Measurements from ENCODE around the gene PPP6R3.
A peak's percentile ranks its signal among the peaks of the same experiment; 100 is the strongest.

PPP6R3 gene

GRCh38 chr11:68498321-68498720, 37.8 kb downstream of the PPP6R3 start:
- DNase-seq, result no peak

GRCh38 chr11:68498903-68499883, 38.6 kb downstream of the PPP6R3 start:
- no peak for DNase-seq

DNA sequence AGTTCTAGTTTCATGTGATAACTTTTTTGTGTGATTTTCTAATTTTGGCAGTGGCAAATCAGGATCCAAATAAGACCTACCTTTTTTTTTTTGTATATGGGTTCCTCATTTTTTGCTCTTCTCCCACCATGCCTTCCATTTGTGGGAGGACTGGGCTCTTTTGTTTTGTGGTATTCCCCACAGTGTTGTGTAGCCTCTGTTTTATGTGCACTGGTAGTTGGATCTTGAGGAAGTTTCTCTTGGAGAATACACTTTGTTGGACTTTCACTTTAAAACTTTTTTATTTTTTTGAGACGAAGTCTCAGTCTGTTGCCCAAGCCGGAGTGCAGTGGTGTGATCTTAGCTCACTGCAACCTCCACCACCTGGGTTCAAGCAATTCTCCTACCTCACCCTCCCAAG, 39.7 kb downstream of the PPP6R3 start:
- no peak for DNase-seq

GRCh38 chr11:68501813-68502212, 41.3 kb downstream of the PPP6R3 start:
- no peak for DNase-seq

DNA sequence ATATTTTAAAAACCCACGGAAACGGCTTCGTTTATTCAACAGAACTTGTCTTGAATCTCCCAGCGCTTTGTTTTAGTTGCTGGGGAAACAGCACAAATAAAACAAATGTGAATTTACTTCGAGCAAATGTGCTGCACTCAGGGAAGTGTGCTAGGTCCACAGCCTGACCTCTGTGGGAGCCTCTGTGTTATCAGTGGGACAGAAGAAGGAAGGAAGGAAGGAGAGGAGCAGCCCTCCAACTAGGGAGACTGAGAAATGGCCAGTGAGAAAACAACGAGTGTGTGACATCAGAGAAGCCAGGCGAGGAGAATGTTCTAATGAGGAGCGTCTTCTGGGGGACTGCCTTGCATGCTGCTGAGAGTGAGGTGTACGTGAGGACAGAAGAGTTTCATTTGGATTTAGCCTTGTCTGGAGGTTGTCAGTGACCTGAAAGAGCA, 42.7 kb downstream of the PPP6R3 start:
- DNase-seq, result no peak

DNA sequence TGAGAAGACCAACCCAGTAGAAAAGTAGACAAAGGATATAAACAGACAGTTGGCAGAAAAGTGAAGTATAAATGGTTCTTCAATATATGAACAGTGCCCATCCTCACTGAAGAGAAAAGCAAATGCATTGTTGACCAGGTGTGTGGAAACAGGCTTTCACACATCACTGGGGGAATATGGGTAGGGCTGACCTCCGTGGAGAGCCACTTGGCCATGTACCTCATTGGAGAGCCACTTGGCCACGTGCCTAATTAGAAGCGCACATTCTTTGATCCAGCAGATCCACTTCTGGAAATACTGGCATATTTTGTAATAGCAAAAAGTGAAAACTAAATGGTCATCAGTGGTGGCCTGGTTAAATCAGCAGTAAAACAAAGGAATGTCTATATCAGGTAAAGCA, 43.2 kb downstream of the PPP6R3 start:
- no peak for DNase-seq

DNA sequence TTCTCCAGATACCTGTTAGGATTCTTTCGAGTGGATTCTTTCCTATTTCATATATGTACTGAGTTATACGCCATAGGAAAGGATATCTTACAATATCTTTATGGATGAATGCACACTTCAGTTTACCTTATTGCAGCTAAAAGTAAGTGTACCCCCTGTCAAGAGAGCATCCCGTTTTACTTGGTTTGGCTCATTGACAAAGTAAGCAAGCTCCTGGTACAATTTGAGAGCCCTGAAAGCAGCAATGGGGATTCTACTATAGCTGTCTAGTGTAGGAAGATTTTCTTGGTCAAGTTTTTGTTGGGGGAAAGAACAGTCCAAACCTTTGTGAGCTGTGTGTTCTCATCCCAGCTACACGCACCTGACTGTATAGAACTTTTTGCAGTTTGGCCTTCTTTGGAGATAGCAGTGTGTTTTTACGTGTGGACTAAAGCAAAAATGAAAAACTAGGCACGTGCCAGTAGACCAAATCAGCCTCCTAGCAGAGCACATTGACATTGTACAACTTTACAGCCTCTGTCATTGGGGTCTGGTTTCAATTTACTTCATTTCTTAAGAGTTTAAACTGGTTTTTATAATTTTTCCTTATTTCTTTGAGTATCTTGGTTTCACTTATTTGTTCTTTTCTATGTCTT, 44.0 kb downstream of the PPP6R3 start:
- no peak for DNase-seq

- no peak for DNase-seq
Observed at GRCh38 chr11:68505596-68505995, 45.0 kb downstream of the PPP6R3 start.

GRCh38 chr11:68506908-68507307, 46.4 kb downstream of the PPP6R3 start:
- DNase-seq, result peak; percentile 24

GRCh38 chr11:68508425-68508824, 47.9 kb downstream of the PPP6R3 start:
- no peak for DNase-seq

DNA sequence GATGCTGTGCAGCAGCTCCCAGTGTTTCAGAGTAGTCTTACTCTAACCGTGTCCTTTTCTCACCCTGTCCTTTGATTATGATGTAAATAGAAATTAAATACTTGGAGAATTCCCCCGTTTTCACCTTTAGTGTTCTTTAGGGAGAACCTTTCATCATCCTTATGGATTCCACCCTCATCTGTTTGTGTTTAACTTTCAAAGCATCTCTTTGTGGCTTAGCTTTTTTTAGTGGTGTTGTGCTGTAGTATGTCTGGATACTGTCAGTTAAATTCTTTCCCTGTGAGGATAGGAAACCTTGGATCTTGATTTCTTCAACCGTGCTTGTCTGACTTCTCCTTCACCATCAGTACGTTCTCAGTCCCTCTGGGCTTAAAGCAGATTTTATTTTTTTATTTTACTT, 48.5 kb downstream of the PPP6R3 start:
- DNase-seq, result no peak

- no peak for DNase-seq
Observed at GRCh38 chr11:68513930-68514487, 53.5 kb downstream of the PPP6R3 start.

- no peak for DNase-seq
Observed at GRCh38 chr11:68517121-68517741, 56.7 kb downstream of the PPP6R3 start.

GRCh38 chr11:68518191-68518590, 57.6 kb downstream of the PPP6R3 start:
- DNase-seq, result no peak

DNA sequence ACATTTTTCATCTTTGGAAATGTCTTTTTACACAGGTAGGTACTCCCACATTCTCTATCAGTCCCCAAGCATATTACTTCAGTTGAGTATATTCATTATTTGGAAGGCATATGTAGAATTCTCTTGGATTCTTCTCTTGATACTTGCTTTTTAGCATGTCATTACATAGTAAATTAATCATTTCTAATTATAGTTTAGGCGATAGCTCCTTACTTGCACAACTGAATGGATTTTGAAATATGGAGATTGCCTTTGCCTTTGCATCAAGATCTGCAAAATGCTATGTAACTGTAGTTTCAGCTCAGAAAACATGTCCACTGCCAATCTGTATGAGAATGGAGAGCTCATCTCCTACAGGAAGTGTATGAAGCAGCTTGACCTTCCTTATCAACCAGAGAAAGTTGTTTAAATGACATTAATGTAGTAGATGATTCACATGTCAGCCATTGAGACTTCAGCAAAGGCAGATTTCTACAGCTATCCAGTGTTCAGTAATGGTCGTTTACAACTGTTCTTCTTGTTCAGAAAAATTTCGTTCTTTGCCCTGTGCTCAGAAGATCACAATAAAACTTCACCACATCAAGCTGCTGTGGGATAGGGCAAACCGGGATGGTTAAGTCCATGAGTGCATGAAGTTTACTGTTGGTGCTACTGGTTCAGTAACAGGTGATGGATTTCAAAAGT, 61.6 kb downstream of the PPP6R3 start:
- DNase-seq, result no peak

- no peak for DNase-seq
Observed at GRCh38 chr11:68523033-68523432, 62.5 kb downstream of the PPP6R3 start.

DNA sequence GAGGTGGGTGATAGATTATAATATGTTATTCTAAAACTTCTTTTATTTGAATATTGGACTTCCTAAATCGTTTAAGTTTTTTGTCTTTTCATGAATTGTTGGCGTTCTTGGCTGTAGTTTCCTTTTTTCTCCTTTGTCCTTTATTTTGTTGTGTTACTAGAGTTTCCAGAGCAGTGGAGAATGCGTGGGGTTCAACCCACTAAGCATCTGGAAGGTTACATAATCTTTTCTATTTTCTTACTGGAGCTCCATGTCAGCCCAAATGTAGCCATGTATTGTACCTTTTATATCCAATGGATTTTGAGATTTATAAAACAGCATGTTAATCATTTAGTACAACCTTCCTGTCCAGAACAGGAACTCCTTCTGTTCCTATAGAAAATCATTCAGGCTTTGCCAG, 63.2 kb downstream of the PPP6R3 start:
- DNase-seq, result no peak

- no peak for DNase-seq
Observed at GRCh38 chr11:68524213-68524612, 63.7 kb downstream of the PPP6R3 start.

- no peak for DNase-seq
Observed at GRCh38 chr11:68524681-68525080, 64.1 kb downstream of the PPP6R3 start.

DNA sequence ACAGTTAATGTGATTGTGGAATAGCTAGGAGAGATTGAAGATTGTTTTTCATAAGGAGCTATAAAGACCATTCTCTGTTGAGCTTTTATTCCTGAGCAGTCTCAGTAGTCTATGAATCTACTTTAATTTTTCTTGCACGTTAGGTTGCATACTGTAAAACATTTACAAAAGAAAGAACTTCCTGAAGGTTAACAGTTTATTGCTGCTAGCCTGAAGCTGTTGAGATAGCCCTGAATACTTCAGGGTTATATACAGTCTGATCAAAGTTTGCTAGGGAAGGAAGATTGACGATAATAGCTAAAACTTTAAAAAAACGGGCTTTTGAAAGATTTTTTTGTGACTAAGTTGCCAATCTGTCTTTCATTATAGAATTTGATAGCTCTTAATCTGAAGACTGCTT, 64.8 kb downstream of the PPP6R3 start:
- DNase-seq, result no peak

DNA sequence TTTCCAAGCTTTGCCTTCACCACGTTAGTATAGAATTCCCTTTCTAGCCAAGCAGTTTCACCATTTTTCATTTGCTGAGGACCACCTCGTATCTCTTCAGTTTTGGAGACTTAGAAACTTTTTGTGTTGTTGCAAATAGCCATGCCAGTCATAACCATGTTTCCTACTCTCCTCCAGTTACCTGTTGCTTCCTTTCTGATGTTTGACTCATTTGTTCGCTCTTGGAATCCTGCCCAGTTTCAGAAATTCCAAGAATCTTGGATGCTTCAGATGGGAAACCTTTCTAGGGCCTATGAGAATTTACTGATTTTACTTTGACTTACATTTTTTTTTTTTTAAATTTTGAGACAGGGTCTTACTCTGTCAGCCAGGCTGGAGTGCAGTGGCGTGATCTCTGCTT, 65.4 kb downstream of the PPP6R3 start:
- DNase-seq, result no peak

DNA sequence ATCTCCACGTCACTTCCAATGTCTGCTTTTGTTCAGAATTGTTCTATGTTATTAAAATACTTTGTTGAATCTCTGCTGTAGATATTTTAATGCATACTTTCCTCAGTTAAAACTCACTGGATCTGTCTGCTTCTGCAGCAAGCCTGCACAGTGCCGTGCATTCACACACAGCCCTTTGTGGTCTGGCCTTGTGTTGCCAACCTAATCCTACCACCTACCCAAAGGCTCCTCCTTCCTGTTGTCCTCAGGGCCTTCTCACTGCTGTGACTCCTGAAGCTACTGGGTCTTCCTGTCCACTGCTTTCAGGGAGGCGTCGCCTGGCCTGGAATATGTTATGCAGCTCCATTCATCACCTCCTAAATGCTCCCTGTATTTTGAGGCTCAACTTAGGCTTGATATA, 67.0 kb downstream of the PPP6R3 start:
- DNase-seq, result no peak

DNA sequence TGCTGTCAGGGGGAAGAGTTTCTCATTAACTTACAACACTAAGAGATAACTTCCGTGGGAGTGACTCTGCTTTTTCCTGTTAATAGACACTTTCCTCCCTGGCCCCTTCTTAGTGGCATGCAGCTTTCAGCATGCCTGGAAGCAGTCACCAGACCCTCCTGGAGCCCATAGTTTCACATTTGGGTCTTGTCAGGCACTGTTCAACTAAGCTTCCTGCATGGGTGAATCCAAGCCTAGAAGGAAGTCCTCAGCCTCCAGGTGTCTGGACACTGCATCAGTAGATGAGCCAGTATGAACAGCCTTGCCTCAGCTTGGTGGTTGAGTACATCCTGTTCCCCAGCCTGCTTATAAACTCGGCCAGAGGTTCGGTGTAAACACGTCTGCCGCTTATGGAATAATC, 68.1 kb downstream of the PPP6R3 start:
- no peak for DNase-seq

Measured in NCI-H446 treated with DMSO at 0.1 percent for 48 hours (cell line).